Muscle of leg (tissue), 11 donors: ENCODE results near the gene PDCD6IP. TPM values are rescaled to one million over a fixed set of nuclear protein-coding genes. Genes with fewer than 3 reads are reported as not detected.

Experiments used
- DNase-seq: peaks from one replicate; pipeline ENCODE4 v3.0.0; 2013
- H3K27ac ChIP-seq: one replicate; pipeline ENCODE4 v1.5.1; 2013; ENCODE audit warnings: mild to moderate bottlenecking, low read length, control low read depth
- H3K27me3 ChIP-seq: one replicate; pipeline ENCODE4 v1.6.1; 2013; ENCODE audit warnings: low read length; ENCODE audit not compliant: control insufficient read depth, insufficient read depth
- H3K36me3 ChIP-seq: one replicate; pipeline ENCODE4 v1.6.1; 2013; ENCODE audit warnings: low read length; ENCODE audit not compliant: control insufficient read depth, insufficient read depth
- H3K4me1 ChIP-seq: one replicate; pipeline ENCODE4 v1.6.1; 2013; ENCODE audit warnings: low read length; ENCODE audit not compliant: control insufficient read depth, insufficient read depth
- H3K4me3 ChIP-seq: one replicate; pipeline ENCODE4 v1.5.1; 2013; ENCODE audit warnings: low read length, control low read depth
- H3K9me3 ChIP-seq: replicated peaks from 2 replicates; pipeline ENCODE4 v1.6.1; 2013; ENCODE audit warnings: low read depth, low read length; ENCODE audit not compliant: control insufficient read depth
- WGBS: methylation state at CpG from one replicate; pipeline ENCODE4 v1.1.5; 2013; ENCODE audit warnings: missing lambda C conversion rate; ENCODE audit not compliant: insufficient coverage; 5-methylcytosine and 5-hydroxymethylcytosine counted together
- polyA plus RNA-seq, 8 donors: library from polyadenylated mRNA; unstranded; fragments of 120-200 nt; gene quantifications; one replicate each; pipeline versions ENCODE4 v1.2.1 to v1.2.3, GENCODE V29; 2013; ENCODE audit warnings: inconsistent platforms in 1 of 8, low replicate concordance in 1 of 8; ENCODE audit not compliant: insufficient read length in 8 of 8, insufficient read depth in 1 of 8
- total RNA-seq: library from RNA; stranded (reverse); fragments of 120-200 nt; gene quantifications from one replicate; pipeline ENCODE4 v1.2.4, GENCODE V29; 2013

PDCD6IP gene
- total and polyA plus RNA-seq, 9 donors, result 67.2 to 101 (median 93.0) TPM

DNA sequence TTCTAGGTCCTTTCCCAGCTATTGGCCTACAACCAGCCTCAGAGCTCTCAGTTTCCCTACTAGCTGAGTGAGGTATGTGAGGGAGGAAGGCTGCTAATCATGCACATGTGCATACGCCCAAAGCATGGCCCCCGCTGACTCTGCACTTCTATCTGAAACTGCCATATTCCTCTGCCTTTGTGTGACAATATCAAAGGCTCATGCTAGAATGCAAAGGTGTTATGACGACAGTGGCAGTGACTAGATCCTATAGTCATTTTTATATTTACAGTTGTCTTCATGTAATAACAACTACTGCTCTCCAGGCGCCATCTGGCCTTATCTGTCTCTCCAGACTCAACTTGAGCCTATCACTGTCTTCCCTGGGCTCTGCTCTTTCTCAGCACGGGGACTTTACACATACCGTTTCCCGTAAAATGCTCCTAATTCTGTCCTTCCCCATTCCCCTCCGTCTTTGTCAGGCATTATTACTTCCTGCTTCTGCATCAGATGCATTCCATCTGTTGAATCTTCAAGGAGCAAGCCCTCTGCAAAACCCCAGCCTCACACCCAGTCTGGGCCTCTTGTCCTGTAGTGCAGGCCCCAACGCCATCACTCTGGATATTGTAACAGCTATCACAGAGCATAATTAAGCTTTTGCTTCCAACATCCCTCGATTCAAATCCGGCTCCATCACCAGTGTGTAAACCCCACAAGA, 102.5 kb downstream of the PDCD6IP start:
- Histone ChIP-seq H3K4me3 (no peak overlapping the region), H3K27ac (no peak overlapping the region), H3K27me3 (no peaks in the 10 kb centered on the region), H3K4me1 (peaks cover 4% of the 10 kb centered on the region), H3K9me3 (no peaks in the 10 kb centered on the region), H3K36me3 (no peaks in the 10 kb centered on the region)
- 42% methylated on average over 7 of the region's 11 CpGs for WGBS
- DNase-seq, result no peak

DNA sequence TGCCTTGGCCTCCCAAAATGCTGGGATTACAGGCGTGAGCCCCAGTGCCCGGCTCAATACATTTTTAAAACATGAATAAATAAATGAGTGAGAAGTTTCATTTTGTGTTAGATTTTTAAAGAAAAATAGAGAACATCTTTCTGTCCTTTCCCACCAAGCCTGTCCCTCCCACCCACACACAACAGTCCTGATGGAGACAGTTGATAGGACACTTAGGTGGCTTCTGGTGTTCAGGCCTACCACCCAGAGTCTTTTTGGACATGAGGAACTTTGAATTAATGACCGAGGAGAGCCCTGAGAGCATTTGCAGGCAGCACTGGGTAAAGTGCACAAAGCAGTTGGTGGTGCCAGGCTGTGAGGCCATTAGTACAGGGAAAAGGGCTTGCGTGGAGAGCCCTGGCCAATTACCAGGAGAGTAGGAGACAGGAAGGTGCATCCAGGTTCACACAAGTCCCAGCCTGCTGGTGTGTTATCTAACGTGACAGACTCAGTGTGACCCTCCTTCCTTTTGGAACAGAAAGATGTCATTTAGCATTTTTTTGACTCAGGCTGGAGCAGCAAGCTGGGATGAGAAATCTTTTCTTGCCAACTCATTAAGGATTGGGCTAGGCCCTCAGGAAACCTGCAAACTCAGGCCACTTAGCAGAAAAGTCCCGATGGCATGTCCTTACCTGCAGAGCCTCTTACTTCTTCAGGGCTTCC, 103.6 kb downstream of the PDCD6IP start:
- 91% methylated on average over 1 of the region's 6 CpGs for WGBS
- peaks cover 4% of the 10 kb centered on the region for H3K4me1 ChIP-seq
- no peaks in the 10 kb centered on the region for H3K9me3 ChIP-seq
- no peak overlapping the region for H3K4me3 ChIP-seq
- H3K27me3 ChIP-seq, result no peaks in the 10 kb centered on the region
- H3K27ac ChIP-seq, result no peak overlapping the region
- H3K36me3 ChIP-seq, result no peaks in the 10 kb centered on the region
- no peak for DNase-seq

DNA sequence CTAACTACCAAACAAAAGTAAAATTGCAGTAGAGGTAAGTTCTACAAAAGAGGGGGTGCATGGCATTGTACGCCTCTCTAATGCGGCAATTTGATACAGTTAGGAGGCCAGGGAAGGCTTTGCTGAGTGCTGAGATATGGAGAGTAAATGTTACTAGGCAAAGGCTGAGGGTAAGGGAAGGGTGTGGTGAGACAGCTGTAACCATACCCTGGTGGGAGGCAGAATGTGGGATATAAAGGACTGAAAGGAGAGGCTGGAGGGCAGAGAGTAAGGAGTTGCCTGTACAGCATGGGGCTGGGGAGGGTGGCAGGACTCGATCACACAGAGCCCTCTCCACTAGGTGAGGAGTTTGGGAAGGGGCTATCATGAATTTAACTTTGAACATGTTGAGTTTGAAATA, 106.3 kb downstream of the PDCD6IP start:
- no peaks in the 10 kb centered on the region for H3K36me3 ChIP-seq
- WGBS, result 94% methylated on average over 3 of the region's 3 CpGs
- DNase-seq, result peak; percentile 33
- H3K27ac ChIP-seq, result peak overlapping the region; percentile 83
- H3K27me3 ChIP-seq, result no peaks in the 10 kb centered on the region
- peaks cover 4% of the 10 kb centered on the region for H3K4me1 ChIP-seq
- no peak overlapping the region for H3K4me3 ChIP-seq
- no peaks in the 10 kb centered on the region for H3K9me3 ChIP-seq

DNA sequence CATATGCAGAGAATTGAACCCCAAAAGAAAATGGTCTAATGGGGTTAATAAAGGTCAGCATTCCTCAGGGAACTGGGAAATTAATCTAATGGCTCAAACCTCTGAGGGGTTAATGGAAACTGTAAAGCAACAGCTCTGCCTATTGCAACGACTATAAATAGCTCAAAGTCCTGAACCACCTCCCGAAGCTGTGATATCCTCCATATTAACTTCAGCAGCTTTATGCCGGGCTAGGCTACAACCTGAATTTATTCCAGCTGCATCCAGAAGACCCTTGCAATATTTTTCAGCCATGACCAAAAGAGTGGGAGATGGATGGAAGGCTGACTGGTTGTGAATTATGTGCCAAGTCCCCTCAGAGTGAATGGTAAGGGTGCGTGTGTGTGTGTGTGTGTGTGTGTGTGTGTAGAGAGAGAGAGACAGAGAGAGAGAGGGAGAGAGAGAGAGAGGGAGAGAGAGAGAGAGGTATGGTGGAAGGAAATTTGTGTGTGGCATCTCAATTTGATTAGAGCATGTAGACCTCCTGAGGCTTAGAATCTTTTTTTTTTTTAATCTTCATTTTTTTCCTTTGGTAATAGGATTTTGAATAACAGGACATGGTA, 109.9 kb downstream of the PDCD6IP start:
- H3K4me3 ChIP-seq, result peak overlapping the region; percentile 22
- peaks cover 4% of the 10 kb centered on the region for H3K4me1 ChIP-seq
- no peaks in the 10 kb centered on the region for H3K36me3 ChIP-seq
- H3K27me3 ChIP-seq, result no peaks in the 10 kb centered on the region
- 67% methylated on average over 1 of the region's 4 CpGs for WGBS
- no peak overlapping the region for H3K27ac ChIP-seq
- H3K9me3 ChIP-seq, result no peaks in the 10 kb centered on the region
- peak; percentile 23 for DNase-seq

DNA sequence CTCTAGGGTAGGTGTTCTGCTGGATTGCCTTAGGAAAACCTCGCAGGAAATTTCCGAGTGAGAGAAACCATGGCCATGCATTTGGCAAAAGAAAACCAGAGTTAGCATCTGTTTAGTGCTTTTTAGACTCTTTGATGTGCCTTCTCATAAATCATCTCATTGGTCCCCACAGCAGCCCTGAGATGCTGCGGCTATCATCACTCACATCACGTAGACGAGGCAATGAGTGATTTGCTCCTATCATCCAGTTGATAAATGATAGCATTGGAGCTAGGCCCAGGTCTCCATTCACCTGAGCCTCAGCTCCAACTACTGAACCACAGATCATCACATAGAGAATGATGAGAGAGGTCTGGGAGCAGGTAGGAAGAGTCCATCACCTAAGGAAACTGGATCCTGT, 111.1 kb downstream of the PDCD6IP start:
- Histone ChIP-seq H3K4me3 (no peak overlapping the region), H3K9me3 (no peaks in the 10 kb centered on the region), H3K36me3 (no peaks in the 10 kb centered on the region), H3K27ac (no peak overlapping the region), H3K4me1 (peaks cover 1% of the 10 kb centered on the region), H3K27me3 (no peaks in the 10 kb centered on the region)
- DNase-seq, result no peak
- WGBS, result no CpG with 5 or more reads among the region's 5 CpGs

DNA sequence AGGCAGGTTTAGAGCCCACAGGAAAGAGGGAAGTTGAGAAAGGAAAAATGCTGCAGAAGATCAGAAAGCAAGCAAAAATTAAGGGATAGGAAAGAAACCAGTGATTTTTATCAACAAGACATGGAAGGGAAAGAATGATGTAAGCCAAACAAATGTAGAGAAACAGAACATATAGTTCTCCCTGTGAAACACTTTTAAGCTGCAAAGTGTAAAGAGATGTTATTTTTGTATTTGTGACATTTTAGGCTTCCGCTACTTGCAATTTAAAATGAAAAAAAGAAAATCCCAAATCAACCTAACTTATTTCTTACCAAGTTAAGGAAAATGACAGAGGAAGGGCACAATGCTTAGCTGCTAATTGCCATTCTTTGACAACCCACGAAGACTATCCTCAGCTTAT, 111.6 kb downstream of the PDCD6IP start:
- no peaks in the 10 kb centered on the region for H3K27me3 ChIP-seq
- no peaks in the 10 kb centered on the region for H3K9me3 ChIP-seq
- no peak for DNase-seq
- no peaks in the 10 kb centered on the region for H3K36me3 ChIP-seq
- no peak overlapping the region for H3K27ac ChIP-seq
- H3K4me3 ChIP-seq, result no peak overlapping the region
- WGBS, result no CpG with 5 or more reads among the region's 2 CpGs
- no peaks in the 10 kb centered on the region for H3K4me1 ChIP-seq

DNA sequence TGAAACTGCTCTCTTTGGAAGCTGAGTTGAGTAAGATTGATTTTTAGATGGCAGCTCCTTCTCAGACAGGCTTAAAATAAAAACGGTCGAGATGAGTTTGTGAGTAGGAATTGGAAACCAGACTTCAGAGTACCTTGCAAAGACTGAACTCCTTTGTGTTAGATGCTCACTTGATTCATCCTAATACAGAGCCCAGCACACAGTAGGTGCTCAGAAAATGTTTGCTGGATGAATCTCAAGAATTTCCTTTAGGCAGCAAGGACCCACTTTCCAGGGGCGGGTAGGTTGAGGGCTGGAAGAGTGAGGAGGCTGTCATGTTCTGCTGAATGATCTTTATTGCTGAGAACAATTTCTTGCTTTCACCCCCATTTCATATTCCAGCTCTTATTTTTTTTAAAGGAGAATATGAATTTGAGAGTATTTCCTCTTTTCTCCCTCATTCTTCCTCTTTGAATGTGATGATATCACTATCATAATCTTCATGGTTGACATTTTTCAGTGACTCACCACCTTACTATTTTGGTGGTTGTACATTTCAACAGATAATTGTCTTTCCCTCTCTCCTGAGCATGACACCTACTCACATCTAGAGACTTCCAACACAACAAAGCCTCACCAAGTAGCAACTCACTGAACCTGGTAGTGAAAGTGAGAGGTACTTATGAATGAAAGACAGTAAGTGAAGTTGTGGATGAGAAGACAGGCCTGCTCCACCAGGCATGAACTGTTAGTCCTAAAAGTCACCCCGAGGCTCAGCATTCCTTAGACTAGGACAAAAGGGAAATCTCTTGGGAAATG, 113.3 kb downstream of the PDCD6IP start:
- no peaks in the 10 kb centered on the region for H3K27me3 ChIP-seq
- DNase-seq, result no peak
- no peaks in the 10 kb centered on the region for H3K36me3 ChIP-seq
- H3K9me3 ChIP-seq, result no peaks in the 10 kb centered on the region
- WGBS, result 94% methylated on average over 3 of the region's 4 CpGs
- H3K4me1 ChIP-seq, result no peaks in the 10 kb centered on the region
- H3K27ac ChIP-seq, result no peak overlapping the region
- no peak overlapping the region for H3K4me3 ChIP-seq

DNA sequence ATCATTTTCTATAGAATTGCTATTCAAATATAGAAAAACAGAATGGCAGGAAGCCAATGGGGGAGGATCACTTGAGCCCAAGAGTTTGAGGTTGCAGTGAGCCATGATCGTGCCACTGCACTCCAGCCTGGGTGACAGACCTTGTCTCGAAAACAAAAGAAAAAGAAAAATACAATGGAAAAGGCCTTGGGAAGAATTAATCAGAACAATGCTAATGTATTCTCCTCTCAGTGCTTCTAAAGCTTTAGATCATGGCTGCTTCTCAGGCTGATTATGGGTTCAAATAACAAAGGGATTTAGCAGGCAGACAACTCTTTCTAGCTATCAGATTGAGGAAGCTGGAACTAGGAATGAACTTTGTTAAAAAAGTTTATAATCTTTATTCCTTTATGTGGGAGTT, 115.8 kb downstream of the PDCD6IP start:
- H3K36me3 ChIP-seq, result no peaks in the 10 kb centered on the region
- no CpG with 5 or more reads among the region's 2 CpGs for WGBS
- no peak for DNase-seq
- no peaks in the 10 kb centered on the region for H3K27me3 ChIP-seq
- no peaks in the 10 kb centered on the region for H3K9me3 ChIP-seq
- no peak overlapping the region for H3K4me3 ChIP-seq
- no peak overlapping the region for H3K27ac ChIP-seq
- H3K4me1 ChIP-seq, result no peaks in the 10 kb centered on the region

DNA sequence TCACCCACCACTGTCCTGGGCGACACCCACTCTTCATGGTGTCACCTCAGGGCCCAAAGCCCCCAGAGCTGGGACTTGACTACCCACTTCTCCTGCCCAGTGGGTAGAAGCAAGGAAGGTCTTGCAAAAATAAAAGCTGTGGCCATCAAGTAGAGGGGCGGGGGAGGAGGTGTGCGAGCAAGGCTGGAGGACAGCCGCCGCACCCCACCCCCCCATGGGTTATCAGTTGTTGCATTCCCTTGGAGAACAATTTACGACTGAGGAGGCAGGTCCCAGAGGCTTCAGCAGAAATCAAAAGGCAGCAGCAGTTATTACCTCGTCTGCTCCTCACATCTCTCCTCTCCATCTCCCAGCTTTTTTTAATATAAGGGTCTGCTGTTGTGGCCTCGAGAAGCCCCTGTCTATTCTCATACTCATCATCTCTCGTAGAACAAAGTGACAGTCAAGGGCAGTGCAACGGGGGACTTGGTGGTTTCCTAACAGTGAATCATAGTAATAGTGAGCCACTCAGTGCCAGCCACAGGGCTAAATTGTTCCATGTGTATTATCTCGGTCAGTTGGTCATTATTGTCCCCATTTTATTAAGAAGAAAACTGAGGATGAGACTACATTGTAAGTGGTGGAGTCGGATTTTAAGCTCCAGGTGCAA, 116.4 kb downstream of the PDCD6IP start:
- H3K36me3 ChIP-seq, result no peaks in the 10 kb centered on the region
- 46% methylated on average over 5 of the region's 12 CpGs for WGBS
- H3K27ac ChIP-seq, result no peak overlapping the region

More for the DNA sequence above, 116.4 kb downstream of the PDCD6IP start:
- no peaks in the 10 kb centered on the region for H3K9me3 ChIP-seq
- H3K4me1 ChIP-seq, result no peaks in the 10 kb centered on the region
- DNase-seq, result no peak
- no peaks in the 10 kb centered on the region for H3K27me3 ChIP-seq
- H3K4me3 ChIP-seq, result no peak overlapping the region
